ENCODE results near the gene MRPL41.
"Not testable (repeated sequence)": the region's sequence is repeated elsewhere in the genome, so short reads cannot be mapped to it uniquely, and the experiment has no call there.

The MRPL41 gene

DNA sequence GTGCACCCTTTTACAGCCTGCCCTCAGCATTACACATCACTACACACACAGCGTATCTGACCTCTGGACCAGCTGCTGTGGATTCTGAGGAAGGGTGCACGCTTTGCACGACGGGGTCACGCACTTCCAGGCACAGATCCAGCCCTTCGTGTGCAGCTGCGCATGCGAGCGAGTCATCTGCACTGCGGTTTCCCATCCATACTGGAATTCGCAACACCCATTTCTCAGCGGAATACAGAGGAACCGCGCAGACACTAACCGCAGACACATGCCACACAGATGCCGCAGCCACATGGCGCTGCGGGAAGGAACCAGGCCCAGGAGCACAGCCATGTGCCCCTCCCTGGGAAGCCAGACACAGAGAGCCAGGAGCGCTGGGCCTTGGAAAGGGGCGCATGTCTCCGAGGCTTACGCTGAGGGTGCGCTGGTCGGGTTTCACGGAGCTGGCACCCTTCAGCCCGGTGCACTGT is 44.9 kb upstream of the MRPL41 start:
- POLR2A ChIA-PET = no interaction called here
- CTCF ChIA-PET = interaction anchor here (0.8 to 3.8 kb wide), 6 partner anchors 16 to 84 kb away, joined by 3 to 16 read pairs (median 3); partner anchors contain the start of genes EXD3 and NOXA1
- H3K4me3 ChIP-seq (ENCODE audit: low read depth, low read length) = no peak overlapping the region; the same call in 1 of the 2 replicates
- DNase-seq (ENCODE audit: low read depth, low spot score) = peak; percentile 57
- no peak for TF ChIP-seq CTCF (IDR thresholded peaks at IDR 0.05; ENCODE audit: insufficient read depth, low read length, missing control alignments)

GRCh38 chr9:137509198-137509597 is 42.5 kb upstream of the MRPL41 start:
- no peak overlapping the region for H3K4me3 ChIP-seq (ENCODE audit: low read depth, low read length)
- no peak for TF ChIP-seq CTCF (IDR thresholded peaks at IDR 0.05; ENCODE audit: insufficient read depth, low read length, missing control alignments)
- ChIA-PET POLR2A (no interaction called here), CTCF (interaction anchor here (0.6 to 3.8 kb wide), 6 partner anchors 9 to 207 kb away, joined by 3 to 16 read pairs (median 3); partner anchors contain the start of gene NRARP)
- no peak for DNase-seq (ENCODE audit: low read depth, low spot score)

GRCh38 chr9:137511126-137511525 is 40.6 kb upstream of the MRPL41 start:
- H3K4me3 ChIP-seq (ENCODE audit: low read depth, low read length); DNase-seq (ENCODE audit: low read depth, low spot score); CTCF ChIA-PET; POLR2A ChIA-PET: not testable (repeated sequence)

GRCh38 chr9:137511758-137512463 is 39.8 kb upstream of the MRPL41 start:
- no peak overlapping the region for H3K4me3 ChIP-seq (ENCODE audit: low read depth, low read length)
- TF ChIP-seq CTCF (IDR thresholded peaks at IDR 0.05; ENCODE audit: insufficient read depth, low read length, missing control alignments) = no peak
- CTCF ChIA-PET = no interaction called here
- POLR2A ChIA-PET = no interaction called here
- DNase-seq (ENCODE audit: low read depth, low spot score) = no peak

GRCh38 chr9:137513136-137513535 is 38.5 kb upstream of the MRPL41 start:
- CTCF ChIA-PET = interaction anchor here (1.0 kb wide), 1 partner anchor 91 kb away, joined by 3 read pairs; the partner anchor contains the start of genes EXD3 and NOXA1
- H3K4me3 ChIP-seq (ENCODE audit: low read depth, low read length); POLR2A ChIA-PET; DNase-seq (ENCODE audit: low read depth, low spot score): not testable (repeated sequence)

DNA sequence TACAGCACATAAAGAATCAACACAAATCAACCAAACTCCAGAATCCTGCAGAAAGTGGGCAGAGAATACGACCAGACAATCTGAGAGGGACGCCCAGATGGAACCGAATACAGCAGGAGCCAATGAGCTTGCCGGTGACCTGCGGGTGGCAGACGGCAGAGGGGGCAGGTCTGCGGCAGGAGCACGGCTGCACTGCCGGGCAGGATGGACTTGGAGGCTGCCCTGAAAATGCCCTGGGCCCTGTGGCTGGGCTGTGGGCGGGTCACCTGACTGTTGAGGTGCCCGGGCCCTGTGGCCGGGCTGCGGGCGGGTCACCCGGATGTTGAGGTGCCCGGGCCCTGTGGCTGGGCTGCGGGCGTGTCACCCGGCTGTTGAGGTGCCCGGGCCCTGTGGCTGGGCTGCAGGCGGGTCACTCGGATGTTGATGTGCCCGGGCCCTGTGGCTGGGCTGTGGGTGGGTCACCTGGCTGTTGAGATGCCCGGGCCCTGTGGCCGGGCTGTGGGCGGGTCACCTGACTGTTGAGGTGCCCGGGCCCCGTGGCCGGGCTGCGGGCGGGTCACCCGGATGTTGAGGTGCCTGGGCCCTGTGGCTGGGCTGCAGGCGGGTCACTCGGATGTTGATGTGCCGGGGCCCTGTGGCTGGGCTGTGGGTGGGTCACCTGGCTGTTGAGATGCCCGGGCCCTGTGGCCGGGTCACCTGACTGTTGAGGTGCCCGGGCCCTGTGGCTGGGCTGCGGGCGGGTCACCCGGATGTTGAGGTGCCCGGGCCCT is 37.7 kb upstream of the MRPL41 start:
- POLR2A ChIA-PET; CTCF ChIA-PET; DNase-seq (ENCODE audit: low read depth, low spot score); H3K4me3 ChIP-seq (ENCODE audit: low read depth, low read length): not testable (repeated sequence)

DNA sequence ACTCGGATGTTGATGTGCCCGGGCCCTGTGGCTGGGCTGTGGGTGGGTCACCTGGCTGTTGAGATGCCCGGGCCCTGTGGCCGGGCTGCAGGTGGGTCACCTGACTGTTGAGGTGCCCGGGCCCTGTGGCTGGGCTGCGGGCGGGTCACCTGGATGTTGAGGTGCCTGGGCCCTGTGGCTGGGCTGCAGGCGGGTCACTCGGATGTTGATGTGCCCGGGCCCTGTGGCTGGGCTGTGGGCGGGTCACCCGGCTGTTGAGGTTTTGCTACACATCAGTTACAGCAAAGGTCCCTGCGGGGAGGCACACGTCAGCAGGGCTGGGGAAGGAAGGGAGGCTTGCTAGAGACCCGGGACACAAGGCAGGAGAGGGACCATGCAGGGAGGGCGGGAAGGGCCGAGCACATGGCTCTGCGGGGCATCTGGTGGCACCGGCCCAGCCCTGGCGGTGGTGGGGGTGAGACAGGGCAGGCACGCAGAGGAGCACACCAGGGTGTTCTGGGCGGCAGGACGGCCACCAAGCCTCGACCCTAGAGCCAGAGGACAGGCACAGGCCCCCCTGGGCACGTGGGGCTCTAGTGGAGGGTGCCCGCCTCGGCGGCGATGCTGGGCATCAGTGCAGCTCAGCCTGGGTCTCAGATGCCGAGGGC is 36.9 kb upstream of the MRPL41 start:
- ChIA-PET CTCF (no interaction called here), POLR2A (no interaction called here)
- DNase-seq (ENCODE audit: low read depth, low spot score) = no peak
- no peak for TF ChIP-seq CTCF (IDR thresholded peaks at IDR 0.05; ENCODE audit: insufficient read depth, low read length, missing control alignments)
- H3K4me3 ChIP-seq (ENCODE audit: low read depth, low read length) = no peak overlapping the region
